ENCODE measurements around the gene GJD3. TPM values are rescaled to one million over a fixed set of nuclear protein-coding genes. Genes with fewer than 3 reads are reported as not detected.
"Not testable (repeated sequence)": the region's sequence is repeated elsewhere in the genome, so short reads cannot be mapped to it uniquely, and the experiment has no call there.

GJD3 gene
- total and polyA plus RNA-seq, 12 donors, result 0.65 to 6.2 (median 1.6) TPM

DNA sequence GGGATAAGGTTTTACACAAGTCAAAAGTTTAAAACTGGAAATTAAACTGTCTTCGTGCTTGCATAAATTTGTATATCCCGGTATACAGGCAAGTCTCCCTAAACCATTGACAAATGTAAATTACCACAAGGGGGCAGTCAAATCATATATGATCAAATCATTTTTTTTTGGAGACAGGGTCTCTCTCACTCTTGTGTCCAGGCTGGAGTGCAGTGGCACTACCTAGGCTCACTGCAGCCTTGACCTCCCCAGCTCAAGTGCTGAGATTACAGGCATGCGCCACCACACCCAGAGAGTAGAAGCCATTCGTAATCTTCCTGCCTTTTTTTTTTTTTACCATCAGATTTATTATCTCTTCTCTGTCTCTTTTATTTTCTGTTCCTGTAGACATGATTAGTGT, 34.6 kb upstream of the GJD3 start:
- ATAC-seq (peak in 4 of 8 donors; percentile 13 to 57 (median 38)), DNase-seq (no peak)
- 52 to 64% methylated on average over 4 of the region's 4 CpGs for WGBS, 2 donors
- Histone ChIP-seq H3K9me3 (no peaks in the 10 kb centered on the region), H3K27ac (no peak overlapping the region), H3K36me3 (peaks cover 0 to 69% (median 0%) of the 10 kb centered on the region in 9 donors), H3K4me3 (no peak overlapping the region), H3K27me3 (no peaks in the 10 kb centered on the region), H3K4me1 (no peaks in the 10 kb centered on the region)
- TF ChIP-seq, protein P1, sequence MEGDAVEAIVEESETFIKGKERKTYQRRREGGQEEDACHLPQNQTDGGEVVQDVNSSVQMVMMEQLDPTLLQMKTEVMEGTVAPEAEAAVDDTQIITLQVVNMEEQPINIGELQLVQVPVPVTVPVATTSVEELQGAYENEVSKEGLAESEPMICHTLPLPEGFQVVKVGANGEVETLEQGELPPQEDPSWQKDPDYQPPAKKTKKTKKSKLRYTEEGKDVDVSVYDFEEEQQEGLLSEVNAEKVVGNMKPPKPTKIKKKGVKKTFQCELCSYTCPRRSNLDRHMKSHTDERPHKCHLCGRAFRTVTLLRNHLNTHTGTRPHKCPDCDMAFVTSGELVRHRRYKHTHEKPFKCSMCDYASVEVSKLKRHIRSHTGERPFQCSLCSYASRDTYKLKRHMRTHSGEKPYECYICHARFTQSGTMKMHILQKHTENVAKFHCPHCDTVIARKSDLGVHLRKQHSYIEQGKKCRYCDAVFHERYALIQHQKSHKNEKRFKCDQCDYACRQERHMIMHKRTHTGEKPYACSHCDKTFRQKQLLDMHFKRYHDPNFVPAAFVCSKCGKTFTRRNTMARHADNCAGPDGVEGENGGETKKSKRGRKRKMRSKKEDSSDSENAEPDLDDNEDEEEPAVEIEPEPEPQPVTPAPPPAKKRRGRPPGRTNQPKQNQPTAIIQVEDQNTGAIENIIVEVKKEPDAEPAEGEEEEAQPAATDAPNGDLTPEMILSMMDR (IDR thresholded peaks at IDR 0.05), result peak; percentile 30 to 78 (median 68)
- intact Hi-C loops (cut with DNase I), result loop anchor here in 7 of 10 donors (1.0 to 5.0 kb wide), 9 partner anchors 34 to 163 kb away; partner anchors contain the start of gene GJD3 (in 2 of the 7)

DNA sequence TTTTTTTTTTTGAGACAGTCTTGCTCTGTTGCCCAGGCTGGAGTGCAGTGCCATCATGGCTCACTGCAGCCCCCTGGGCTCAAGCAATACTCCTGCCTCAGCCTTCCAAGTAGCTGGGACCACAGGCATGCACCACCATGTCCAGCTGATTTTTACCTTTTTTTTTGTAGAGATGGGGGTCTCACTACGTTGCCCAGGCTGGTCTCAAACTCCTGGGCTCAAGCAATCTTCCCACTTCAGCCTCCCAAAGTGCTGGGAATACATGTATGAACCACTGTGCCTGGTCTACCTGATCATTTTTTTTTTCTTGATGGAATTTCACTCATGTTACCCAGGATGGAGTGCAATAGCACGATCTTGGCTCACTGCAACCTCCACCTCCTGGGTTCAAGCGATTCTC, 22.0 kb upstream of the GJD3 start:
- H3K9me3 ChIP-seq; intact Hi-C loops (cut with DNase I); ATAC-seq; DNase-seq; H3K4me1 ChIP-seq; H3K4me3 ChIP-seq; H3K27me3 ChIP-seq; H3K27ac ChIP-seq: not testable (repeated sequence)
- H3K36me3 ChIP-seq, result peaks cover 0 to 36% (median 0%) of the 10 kb centered on the region in 9 donors
- 95 to 98% methylated on average over 3 of the region's 3 CpGs for WGBS, 2 donors

DNA sequence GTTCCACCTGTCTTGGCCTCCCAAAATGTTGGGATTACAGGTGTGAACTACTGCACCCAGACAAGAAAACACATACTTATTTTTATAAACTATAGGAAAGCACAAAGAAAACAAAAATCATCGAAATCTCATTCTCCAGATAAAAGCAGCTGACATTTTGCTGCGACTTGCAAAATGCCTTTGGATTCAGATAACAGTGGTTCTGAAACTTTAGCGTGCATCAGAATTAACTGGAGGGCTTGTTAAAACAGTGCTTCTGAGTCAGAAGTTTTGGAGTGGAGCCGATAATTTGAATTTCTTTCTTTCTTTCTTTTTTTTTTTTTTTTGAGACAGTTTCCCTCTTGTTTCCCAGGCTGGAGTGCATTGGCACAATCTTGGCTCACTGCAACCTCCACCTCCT, 17.7 kb upstream of the GJD3 start:
- Histone ChIP-seq H3K9me3 (no peaks in the 10 kb centered on the region), H3K4me1 (no peaks in the 10 kb centered on the region), H3K27ac (no peak overlapping the region), H3K4me3 (no peak overlapping the region), H3K27me3 (peaks cover 0 to 7% (median 0%) of the 10 kb centered on the region in 7 donors), H3K36me3 (no peaks in the 10 kb centered on the region)
- intact Hi-C loops (cut with DNase I), result no loop called here
- DNase-seq, result no peak
- TF ChIP-seq, protein P1 (IDR thresholded peaks at IDR 0.05), result no peak
- WGBS, 2 donors, result 84 to 89% methylated on average over 4 of the region's 4 CpGs
- no peak for ATAC-seq

DNA sequence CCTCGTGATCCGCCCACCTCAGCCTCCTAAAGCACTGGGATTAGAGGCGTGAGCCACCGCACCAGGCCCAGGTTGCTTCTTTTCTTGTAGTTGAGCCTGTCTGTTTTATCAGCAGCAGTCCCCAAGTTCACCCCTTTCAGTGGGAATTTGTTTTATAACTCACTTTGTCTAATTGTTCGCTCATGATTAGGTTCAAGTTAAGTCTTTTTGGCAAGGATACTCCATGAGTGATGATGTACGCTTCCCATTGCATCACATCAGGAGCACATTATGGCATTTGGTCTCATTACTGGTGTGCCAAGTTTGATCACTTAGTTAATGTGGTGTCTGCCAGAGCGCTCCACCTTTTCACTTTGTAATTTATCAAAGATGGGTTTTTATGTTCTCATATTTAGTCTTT, 14.4 kb upstream of the GJD3 start:
- H3K27me3 ChIP-seq, result peaks cover 0 to 7% (median 0%) of the 10 kb centered on the region in 7 donors
- no peaks in the 10 kb centered on the region for H3K4me1 ChIP-seq
- no peaks in the 10 kb centered on the region for H3K9me3 ChIP-seq
- no peak for ATAC-seq
- no peak overlapping the region for H3K4me3 ChIP-seq
- DNase-seq, result no peak
- TF ChIP-seq, protein P1 (IDR thresholded peaks at IDR 0.05), result no peak
- no peaks in the 10 kb centered on the region for H3K36me3 ChIP-seq
- no peak overlapping the region for H3K27ac ChIP-seq
- intact Hi-C loops (cut with DNase I), result no loop called here
- WGBS, 2 donors, result 91 to 94% methylated on average over 7 of the region's 7 CpGs

DNA sequence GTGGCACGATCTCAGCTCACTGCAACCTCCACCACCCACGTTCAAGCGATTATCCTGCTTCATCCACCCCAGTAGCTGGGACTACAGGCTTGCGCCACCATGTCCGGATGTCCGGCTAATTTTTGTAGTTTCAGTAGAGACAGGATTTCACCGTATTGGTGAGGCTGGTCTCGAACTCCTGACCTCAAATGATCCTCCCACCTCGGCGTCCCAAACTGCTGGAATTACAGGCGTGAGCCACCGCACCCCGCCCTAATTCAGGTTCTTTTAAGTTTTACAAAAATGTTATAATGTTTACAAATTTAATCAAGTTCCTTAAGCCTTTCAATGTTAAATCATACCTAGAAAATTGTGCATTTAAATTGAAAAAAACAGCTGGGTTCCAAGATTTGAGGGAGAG, 13.3 kb upstream of the GJD3 start:
- Histone ChIP-seq H3K27ac (no peak overlapping the region), H3K27me3 (peaks cover 0 to 7% (median 0%) of the 10 kb centered on the region in 7 donors), H3K4me1 (no peaks in the 10 kb centered on the region), H3K4me3 (no peak overlapping the region), H3K36me3 (no peaks in the 10 kb centered on the region), H3K9me3 (no peaks in the 10 kb centered on the region)
- WGBS, 2 donors, result 88 to 90% methylated on average over 13 of the region's 13 CpGs
- ATAC-seq (no peak), DNase-seq (no peak)
- intact Hi-C loops (cut with DNase I), result no loop called here
- TF ChIP-seq, protein P1 (IDR thresholded peaks at IDR 0.05), result no peak

DNA sequence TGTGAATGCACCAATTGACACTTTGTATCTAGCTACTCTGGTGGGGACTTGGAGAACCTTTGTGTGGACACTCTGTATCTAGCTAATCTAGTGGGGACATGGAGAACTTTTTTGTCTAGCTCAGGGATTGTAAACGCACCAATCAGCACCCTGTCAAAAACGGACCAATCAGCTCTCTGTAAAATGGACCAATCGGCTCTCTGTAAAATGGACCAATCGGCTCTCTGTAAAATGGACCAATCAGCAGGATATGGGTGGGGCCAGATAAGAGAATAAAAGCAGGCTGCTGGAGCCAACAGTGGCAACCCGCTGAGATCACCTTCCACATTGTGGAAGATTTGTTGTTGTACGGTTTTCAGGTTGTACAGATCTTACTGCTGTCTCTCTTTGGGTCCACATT, 12.0 kb upstream of the GJD3 start:
- H3K4me3 ChIP-seq; H3K36me3 ChIP-seq; H3K4me1 ChIP-seq; intact Hi-C loops (cut with DNase I); H3K27ac ChIP-seq; ATAC-seq; H3K9me3 ChIP-seq; H3K27me3 ChIP-seq; DNase-seq: not testable (repeated sequence)
- 83 to 84% methylated on average over 6 of the region's 6 CpGs for WGBS, 2 donors

DNA sequence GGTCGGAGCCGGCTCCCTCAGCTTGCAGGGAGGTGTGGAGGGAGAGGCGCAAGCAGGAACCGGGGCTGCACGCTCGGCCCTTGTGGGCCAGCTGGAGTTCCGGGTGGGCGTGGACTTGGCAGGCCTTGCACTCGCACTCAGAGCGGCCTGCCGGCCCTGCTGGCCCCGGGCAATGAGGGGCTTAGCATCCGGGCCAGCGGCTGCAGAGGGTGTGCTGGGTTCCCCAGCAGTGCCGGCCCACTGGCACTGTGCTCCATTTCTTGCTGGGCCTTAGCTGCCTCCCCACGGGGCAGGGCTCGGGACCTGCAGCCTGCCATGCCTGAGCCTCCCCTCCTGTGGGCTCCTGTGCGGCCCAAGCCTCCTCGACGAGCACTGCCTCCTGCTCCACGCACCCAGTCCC, 11.2 kb upstream of the GJD3 start:
- ATAC-seq; intact Hi-C loops (cut with DNase I); H3K27ac ChIP-seq: not testable (repeated sequence)

More for the DNA sequence above, 11.2 kb upstream of the GJD3 start:
- not testable (repeated sequence) for H3K4me1 ChIP-seq, H3K4me3 ChIP-seq, H3K27me3 ChIP-seq, H3K36me3 ChIP-seq, DNase-seq, H3K9me3 ChIP-seq
- 89 to 91% methylated on average over 21 of the region's 21 CpGs for WGBS, 2 donors
